Stimulated activated memory B cell treated with anti-CD40 and anti-IgM and Interleukin-4, amounts not matched to agents 10 μg/mL and 1 μg/mL and 100 μg/mL, for 72 hours (primary cell): Measurements from ENCODE around the gene MDFI.

Experiments
- ATAC-seq: fragments of 150-1000 bp; cut with Tn5 transposase; 2 replicates; pipeline ENCODE4 v1.10.0; 2021
- H3K27ac Mint-ChIP-seq: one replicate; pipeline ENCODE4 v1.8.0; 2022; ENCODE audit warnings: mild to moderate bottlenecking, mixed read lengths
- H3K27me3 Mint-ChIP-seq: one replicate; pipeline ENCODE4 v1.8.0; 2022; ENCODE audit warnings: mixed read lengths
- H3K36me3 Mint-ChIP-seq: one replicate; pipeline ENCODE4 v1.8.0; 2022; ENCODE audit warnings: mixed read lengths
- H3K4me1 Mint-ChIP-seq: one replicate; pipeline ENCODE4 v1.8.0; 2022; ENCODE audit warnings: mixed read lengths
- H3K4me3 Mint-ChIP-seq: one replicate; pipeline ENCODE4 v1.8.0; 2022; ENCODE audit warnings: mild to moderate bottlenecking, moderate library complexity, mixed read lengths
- H3K9me3 Mint-ChIP-seq: one replicate; pipeline ENCODE4 v1.8.0; 2022; ENCODE audit warnings: mixed read lengths

Gene MDFI

DNA sequence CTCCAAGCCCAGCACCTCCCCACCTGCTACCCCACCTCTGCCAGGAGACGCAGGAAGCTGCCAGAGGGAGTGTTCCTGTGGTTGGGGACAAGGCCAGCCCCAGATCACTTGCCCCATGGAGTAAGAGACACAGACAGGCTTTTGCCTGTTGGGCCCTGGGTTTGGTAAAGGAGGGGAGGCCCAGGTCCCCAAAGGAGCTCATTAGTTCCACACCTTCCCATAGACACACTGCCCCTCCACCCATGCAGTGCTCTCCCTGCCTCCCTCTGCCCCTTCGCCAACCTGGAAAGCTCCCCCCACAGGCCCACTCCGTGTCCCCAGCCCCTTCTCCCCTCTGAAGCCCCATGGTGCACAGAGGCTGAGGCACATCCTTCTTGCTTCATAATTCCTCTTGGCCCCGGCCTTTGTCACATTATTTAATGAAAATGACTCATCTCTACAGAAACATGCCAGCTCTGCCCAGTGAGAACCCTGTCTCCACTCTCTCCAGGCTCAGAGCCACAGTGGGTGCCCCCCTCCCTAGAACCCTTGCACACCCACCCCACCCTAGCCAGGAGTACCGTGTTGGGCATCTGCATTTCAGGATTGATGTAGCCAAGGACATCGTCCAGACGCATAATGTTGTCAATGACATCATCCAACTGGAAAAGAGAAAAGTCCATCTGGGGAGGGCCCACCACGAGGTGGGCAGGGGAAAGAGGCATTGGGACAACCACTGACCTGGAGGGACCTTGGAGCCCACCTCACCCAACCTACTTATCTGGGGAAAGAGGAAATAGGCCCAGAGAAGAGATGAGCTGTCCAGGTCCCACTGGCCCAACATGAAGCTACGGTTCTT, 51.1 kb downstream of the MDFI start:
- Mint-ChIP-seq H3K36me3 (peaks cover 60% of the 10 kb centered on the region), H3K27me3 (no peaks in the 10 kb centered on the region), H3K4me1 (peaks cover 47% of the 10 kb centered on the region), H3K4me3 (no peak overlapping the region), H3K27ac (peak overlapping the region; percentile 93), H3K9me3 (no peaks in the 10 kb centered on the region)
- no peak for ATAC-seq

GRCh38 chr6:41690541-41691330, 52.5 kb downstream of the MDFI start:
- Mint-ChIP-seq H3K9me3 (no peaks in the 10 kb centered on the region), H3K27ac (peak overlapping the region; percentile 93), H3K27me3 (no peaks in the 10 kb centered on the region), H3K36me3 (peaks cover 68% of the 10 kb centered on the region), H3K4me3 (peak overlapping the region; percentile 8), H3K4me1 (peaks cover 56% of the 10 kb centered on the region)
- ATAC-seq: no peak

GRCh38 chr6:41691426-41692079, 53.3 kb downstream of the MDFI start:
- H3K9me3 Mint-ChIP-seq: no peaks in the 10 kb centered on the region
- ATAC-seq: no peak
- H3K36me3 Mint-ChIP-seq: peaks cover 60% of the 10 kb centered on the region
- H3K4me3 Mint-ChIP-seq: no peak overlapping the region
- H3K27me3 Mint-ChIP-seq: no peaks in the 10 kb centered on the region
- peak overlapping the region; percentile 93 for H3K27ac Mint-ChIP-seq
- peaks cover 62% of the 10 kb centered on the region for H3K4me1 Mint-ChIP-seq

- ATAC-seq: no peak
- peaks cover 53% of the 10 kb centered on the region for H3K36me3 Mint-ChIP-seq
- peak overlapping the region; percentile 93 for H3K27ac Mint-ChIP-seq
- no peaks in the 10 kb centered on the region for H3K27me3 Mint-ChIP-seq
- H3K4me1 Mint-ChIP-seq: peaks cover 61% of the 10 kb centered on the region
- no peaks in the 10 kb centered on the region for H3K9me3 Mint-ChIP-seq
- H3K4me3 Mint-ChIP-seq: no peak overlapping the region
Measured at GRCh38 chr6:41692080-41692675, 53.9 kb downstream of the MDFI start.

- H3K27ac Mint-ChIP-seq: peak overlapping the region; percentile 93
- H3K36me3 Mint-ChIP-seq: peaks cover 48% of the 10 kb centered on the region
- H3K4me1 Mint-ChIP-seq: peaks cover 60% of the 10 kb centered on the region
- H3K27me3 Mint-ChIP-seq: no peaks in the 10 kb centered on the region
- no peak for ATAC-seq
- no peaks in the 10 kb centered on the region for H3K9me3 Mint-ChIP-seq
- no peak overlapping the region for H3K4me3 Mint-ChIP-seq
Measured at GRCh38 chr6:41692730-41693129, 54.5 kb downstream of the MDFI start.

DNA sequence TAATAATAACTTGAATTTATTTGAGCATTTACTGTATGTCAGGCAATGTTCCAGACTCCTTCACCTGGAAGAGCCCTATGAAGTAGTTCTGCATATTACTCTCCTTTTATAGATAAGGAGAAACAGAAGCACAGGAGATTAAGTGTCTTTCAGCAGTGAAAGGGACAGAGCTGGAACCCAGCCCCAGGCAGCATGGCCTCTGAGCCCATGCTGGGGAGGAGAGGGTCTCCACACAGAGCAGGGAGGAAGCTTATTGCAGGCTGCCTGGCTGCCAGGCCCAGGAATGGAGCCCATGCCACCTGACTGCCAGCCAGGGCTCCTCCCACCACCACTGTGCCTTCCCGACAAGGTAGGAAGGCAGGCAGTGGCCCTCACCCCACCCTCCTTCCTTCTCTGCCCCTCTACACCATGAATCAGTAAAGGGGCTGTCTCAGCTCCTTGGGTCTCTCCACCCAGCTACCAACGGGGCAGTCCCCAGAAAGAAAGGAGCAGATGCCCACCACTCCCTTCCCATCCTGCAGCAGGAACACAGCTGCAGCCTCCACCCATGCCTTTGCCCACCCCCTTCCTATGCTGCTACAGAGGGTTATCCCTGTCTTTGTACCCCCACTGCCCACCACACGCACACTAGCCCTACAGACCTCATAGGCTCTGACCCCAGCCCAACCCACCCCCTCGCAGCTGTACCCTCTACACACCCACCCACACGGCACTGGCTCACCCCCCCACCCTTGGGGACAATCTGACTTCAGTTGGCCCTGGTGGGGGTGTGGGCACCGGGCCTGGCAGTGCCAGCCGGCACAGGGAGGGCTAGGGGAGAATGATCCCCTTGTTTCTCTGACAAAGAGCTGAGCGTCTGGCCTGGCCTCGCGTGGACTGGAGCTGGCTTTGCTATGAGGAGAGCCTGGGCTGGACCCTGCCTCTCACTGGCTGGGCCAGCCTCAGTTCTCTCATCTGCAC, 55.3 kb downstream of the MDFI start:
- H3K27ac Mint-ChIP-seq: peak overlapping the region; percentile 93
- H3K4me1 Mint-ChIP-seq: peaks cover 61% of the 10 kb centered on the region
- no peaks in the 10 kb centered on the region for H3K27me3 Mint-ChIP-seq
- H3K4me3 Mint-ChIP-seq: no peak overlapping the region
- ATAC-seq: peak; percentile 36
- H3K9me3 Mint-ChIP-seq: no peaks in the 10 kb centered on the region
- H3K36me3 Mint-ChIP-seq: peaks cover 45% of the 10 kb centered on the region

GRCh38 chr6:41694815-41695526, 56.7 kb downstream of the MDFI start:
- Mint-ChIP-seq H3K9me3 (no peaks in the 10 kb centered on the region), H3K4me1 (peaks cover 65% of the 10 kb centered on the region), H3K36me3 (peaks cover 38% of the 10 kb centered on the region), H3K27me3 (no peaks in the 10 kb centered on the region), H3K4me3 (no peak overlapping the region), H3K27ac (peak overlapping the region; percentile 93)
- no peak for ATAC-seq

DNA sequence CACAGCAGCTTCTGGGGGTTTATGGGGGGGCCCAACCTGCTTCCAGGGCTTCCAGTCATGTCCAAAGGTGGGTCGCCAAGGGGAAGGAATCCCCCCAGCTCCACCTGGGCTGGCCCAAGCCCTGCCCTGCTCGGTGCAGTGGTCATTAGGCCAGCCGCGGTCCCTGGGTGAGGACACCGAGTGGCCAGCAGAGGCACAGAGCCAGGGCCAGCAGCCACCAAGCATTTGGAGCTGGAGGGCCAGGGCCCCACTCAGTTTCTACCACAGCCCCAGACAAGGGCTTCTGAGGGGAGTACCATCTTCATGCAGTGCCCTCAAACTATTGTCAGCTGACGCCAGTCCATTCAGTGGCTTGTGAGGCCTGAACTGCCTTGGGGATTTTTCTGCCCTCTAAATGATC, 57.6 kb downstream of the MDFI start:
- peaks cover 65% of the 10 kb centered on the region for H3K4me1 Mint-ChIP-seq
- H3K27me3 Mint-ChIP-seq: no peaks in the 10 kb centered on the region

GRCh38 chr6:41696788-41697187, 58.5 kb downstream of the MDFI start:
- Mint-ChIP-seq H3K4me3 (no peak overlapping the region), H3K9me3 (no peaks in the 10 kb centered on the region), H3K27me3 (no peaks in the 10 kb centered on the region), H3K27ac (no peak overlapping the region), H3K4me1 (peaks cover 68% of the 10 kb centered on the region), H3K36me3 (peaks cover 33% of the 10 kb centered on the region)
- ATAC-seq: no peak

More for the DNA sequence above, 57.6 kb downstream of the MDFI start:
- no peak for ATAC-seq
- Mint-ChIP-seq H3K27ac (no peak overlapping the region), H3K9me3 (no peaks in the 10 kb centered on the region), H3K4me3 (no peak overlapping the region), H3K36me3 (peaks cover 37% of the 10 kb centered on the region)

GRCh38 chr6:41697861-41698781, 59.9 kb downstream of the MDFI start:
- Mint-ChIP-seq H3K27ac (peak overlapping the region; percentile 98), H3K4me1 (peaks cover 76% of the 10 kb centered on the region), H3K36me3 (peaks cover 29% of the 10 kb centered on the region), H3K4me3 (no peak overlapping the region), H3K27me3 (no peaks in the 10 kb centered on the region), H3K9me3 (no peaks in the 10 kb centered on the region)
- no peak for ATAC-seq

- Mint-ChIP-seq H3K4me3 (no peak overlapping the region), H3K36me3 (peaks cover 29% of the 10 kb centered on the region), H3K27ac (peak overlapping the region; percentile 98), H3K4me1 (peaks cover 85% of the 10 kb centered on the region), H3K9me3 (no peaks in the 10 kb centered on the region), H3K27me3 (no peaks in the 10 kb centered on the region)
- no peak for ATAC-seq
Measured at GRCh38 chr6:41699063-41699462, 60.8 kb downstream of the MDFI start.

DNA sequence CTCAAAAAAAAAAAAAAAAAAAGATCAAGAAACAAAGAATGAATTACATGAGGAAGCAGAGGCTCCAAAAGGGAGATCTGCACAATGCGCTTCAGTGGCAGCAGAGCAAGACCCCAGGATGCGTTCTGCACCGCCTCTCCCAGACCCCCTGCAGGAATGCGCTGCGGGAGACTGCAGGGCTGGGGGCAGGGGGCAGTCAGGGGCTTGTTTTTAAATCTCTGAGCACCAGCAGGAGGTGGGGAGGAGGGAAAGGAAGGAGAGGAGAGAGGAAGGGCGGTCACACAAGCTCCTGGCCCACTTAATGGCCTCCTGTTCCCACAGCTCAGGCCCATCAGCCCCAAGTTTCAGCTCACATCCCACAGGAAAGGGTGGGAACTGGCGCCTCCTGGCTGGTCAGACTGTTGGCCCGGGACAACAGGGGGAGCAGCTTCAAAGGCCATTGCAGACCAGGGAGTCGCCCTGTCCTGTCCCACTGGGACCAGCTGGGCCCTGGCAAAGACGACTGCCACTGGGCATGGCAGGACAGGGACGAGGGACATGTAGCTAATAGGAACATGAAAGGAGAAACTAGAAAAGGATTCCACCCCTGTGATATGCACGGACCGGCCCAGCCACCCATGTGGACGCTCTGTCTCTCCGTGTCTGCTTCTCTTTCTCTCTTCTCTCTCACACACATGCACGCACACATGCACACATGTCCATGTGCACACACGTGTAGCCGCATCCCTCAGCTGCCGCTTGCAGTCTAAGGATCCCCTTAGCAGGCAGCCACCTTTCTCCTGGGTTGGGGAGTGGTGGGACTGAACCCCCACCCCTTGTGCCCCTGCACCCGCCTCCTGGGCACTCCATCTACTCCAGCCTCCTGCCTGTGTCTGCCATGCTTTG, 62.4 kb downstream of the MDFI start:
- ATAC-seq: no peak
- H3K4me1 Mint-ChIP-seq: peaks cover 88% of the 10 kb centered on the region
- peaks cover 29% of the 10 kb centered on the region for H3K36me3 Mint-ChIP-seq
- peak overlapping the region; percentile 98 for H3K27ac Mint-ChIP-seq
- no peaks in the 10 kb centered on the region for H3K27me3 Mint-ChIP-seq
- no peaks in the 10 kb centered on the region for H3K9me3 Mint-ChIP-seq
- H3K4me3 Mint-ChIP-seq: peak overlapping the region; percentile 68
